Measurements from ENCODE around the gene ABCG2. TPM values are rescaled to one million over a fixed set of nuclear protein-coding genes. Genes with fewer than 3 reads are reported as not detected.

ABCG2 gene
- total RNA-seq, 1 experiment from 2014 or later, result 23.7 TPM

GRCh38 chr4:88119943-88120342 is 38.5 kb downstream of the ABCG2 start:
- intact Hi-C loops (cut with micrococcal nuclease; ENCODE audit: unreplicated experiment), result no loop called here
- H3K36me3 ChIP-seq (ENCODE audit: control insufficient read depth, insufficient read depth, low read length), result no peaks in the 10 kb centered on the region; the same call in 1 of the 2 replicates
- Mint-ChIP-seq H3K9me3 (ENCODE audit: unreplicated experiment) (peaks cover 56% of the 10 kb centered on the region), H3K36me3 (ENCODE audit: insufficient read depth, unreplicated experiment) (peaks cover 74% of the 10 kb centered on the region), H3K27ac (ENCODE audit: unreplicated experiment) (no peak overlapping the region), H3K4me1 (ENCODE audit: low read depth, unreplicated experiment) (no peaks in the 10 kb centered on the region), H3K27me3 (ENCODE audit: insufficient read depth, unreplicated experiment) (no peaks in the 10 kb centered on the region), H3K4me3 (ENCODE audit: unreplicated experiment) (no peak overlapping the region)
- TF ChIP-seq CTCF (IDR thresholded peaks at IDR 0.05; ENCODE audit: insufficient read depth in 1 of 2, low read depth in 1 of 2, low read length in 1 of 2, severe bottlenecking in 1 of 2, unreplicated experiment in 1 of 2), result no peak
- DNase-seq, result no peak
- POLR2A ChIA-PET, result no interaction called here
- H3K9me3 ChIP-seq, result peaks cover 17% of the 10 kb centered on the region
- H3K4me3 ChIP-seq (ENCODE audit: low read depth, low read length), result no peak overlapping the region
- CTCF ChIA-PET, result no interaction called here
- no peaks in the 10 kb centered on the region for H3K27me3 ChIP-seq (replicated peaks; ENCODE audit: control insufficient read depth, insufficient read depth, low read length)
- BruUV-seq (replicated peaks), result no TSS peak
- no peaks in the 10 kb centered on the region for H3K4me1 ChIP-seq

GRCh38 chr4:88115587-88115986 is 42.9 kb downstream of the ABCG2 start:
- H3K36me3 Mint-ChIP-seq (ENCODE audit: insufficient read depth, unreplicated experiment), result peaks cover 57% of the 10 kb centered on the region
- no peak overlapping the region for H3K4me3 Mint-ChIP-seq (ENCODE audit: unreplicated experiment)

GRCh38 chr4:88112856-88113255 is 45.6 kb downstream of the ABCG2 start:
- peaks cover 47% of the 10 kb centered on the region for H3K4me1 ChIP-seq
- DNase-seq, result no peak

More at GRCh38 chr4:88115587-88115986, 42.9 kb downstream of the ABCG2 start:
- BruUV-seq (replicated peaks), result no TSS peak
- no peaks in the 10 kb centered on the region; the same call in 1 of the 2 replicates for H3K36me3 ChIP-seq (ENCODE audit: control insufficient read depth, insufficient read depth, low read length)
- peaks cover 15% of the 10 kb centered on the region for H3K4me1 Mint-ChIP-seq (ENCODE audit: low read depth, unreplicated experiment)
- intact Hi-C loops (cut with micrococcal nuclease; ENCODE audit: unreplicated experiment), result no loop called here
- ChIA-PET CTCF (no interaction called here), POLR2A (no interaction called here)
- H3K27me3 Mint-ChIP-seq (ENCODE audit: insufficient read depth, unreplicated experiment), result no peaks in the 10 kb centered on the region
- TF ChIP-seq CTCF (IDR thresholded peaks at IDR 0.05; ENCODE audit: insufficient read depth in 1 of 2, low read depth in 1 of 2, low read length in 1 of 2, severe bottlenecking in 1 of 2, unreplicated experiment in 1 of 2), result no peak
- H3K9me3 ChIP-seq, result peaks cover 11% of the 10 kb centered on the region
- H3K4me3 ChIP-seq (ENCODE audit: low read depth, low read length), result no peak overlapping the region
- peaks cover 19% of the 10 kb centered on the region for H3K9me3 Mint-ChIP-seq (ENCODE audit: unreplicated experiment)
- no peaks in the 10 kb centered on the region for H3K27me3 ChIP-seq (replicated peaks; ENCODE audit: control insufficient read depth, insufficient read depth, low read length)
- DNase-seq, result no peak
- no peak overlapping the region for H3K27ac Mint-ChIP-seq (ENCODE audit: unreplicated experiment)
- peaks cover 20% of the 10 kb centered on the region for H3K4me1 ChIP-seq

More at GRCh38 chr4:88112856-88113255, 45.6 kb downstream of the ABCG2 start:
- Histone ChIP-seq H3K4me3 (ENCODE audit: low read depth, low read length) (no peak overlapping the region), H3K9me3 (no peaks in the 10 kb centered on the region), H3K36me3 (ENCODE audit: control insufficient read depth, insufficient read depth, low read length) (no peaks in the 10 kb centered on the region), H3K27me3 (replicated peaks; ENCODE audit: control insufficient read depth, insufficient read depth, low read length) (no peaks in the 10 kb centered on the region)
- Mint-ChIP-seq H3K4me3 (ENCODE audit: unreplicated experiment) (no peak overlapping the region), H3K27me3 (ENCODE audit: insufficient read depth, unreplicated experiment) (no peaks in the 10 kb centered on the region), H3K4me1 (ENCODE audit: low read depth, unreplicated experiment) (peaks cover 18% of the 10 kb centered on the region), H3K36me3 (ENCODE audit: insufficient read depth, unreplicated experiment) (peaks cover 30% of the 10 kb centered on the region), H3K9me3 (ENCODE audit: unreplicated experiment) (no peaks in the 10 kb centered on the region), H3K27ac (ENCODE audit: unreplicated experiment) (no peak overlapping the region)
- ChIA-PET CTCF (no interaction called here), POLR2A (no interaction called here)
- no peak for TF ChIP-seq CTCF (IDR thresholded peaks at IDR 0.05; ENCODE audit: insufficient read depth in 1 of 2, low read depth in 1 of 2, low read length in 1 of 2, severe bottlenecking in 1 of 2, unreplicated experiment in 1 of 2)
- intact Hi-C loops (cut with micrococcal nuclease; ENCODE audit: unreplicated experiment), result no loop called here
- no TSS peak for BruUV-seq (replicated peaks)
